DMS 273 treated with DMSO at 0.1 percent for 48 hours (cell line): Measurements from ENCODE around the gene BCAS1.

Source experiments
- DNase-seq: peaks from one replicate; lab custom pipeline; 2025; lab: John Stamatoyannopoulos, UW

BCAS1 gene

GRCh38 chr20:54075322-54075721 lies 4.9 kb upstream of the BCAS1 start:
- no peak for DNase-seq

- no peak for DNase-seq
Measured at GRCh38 chr20:54074511-54074910, 4.1 kb upstream of the BCAS1 start.

DNA sequence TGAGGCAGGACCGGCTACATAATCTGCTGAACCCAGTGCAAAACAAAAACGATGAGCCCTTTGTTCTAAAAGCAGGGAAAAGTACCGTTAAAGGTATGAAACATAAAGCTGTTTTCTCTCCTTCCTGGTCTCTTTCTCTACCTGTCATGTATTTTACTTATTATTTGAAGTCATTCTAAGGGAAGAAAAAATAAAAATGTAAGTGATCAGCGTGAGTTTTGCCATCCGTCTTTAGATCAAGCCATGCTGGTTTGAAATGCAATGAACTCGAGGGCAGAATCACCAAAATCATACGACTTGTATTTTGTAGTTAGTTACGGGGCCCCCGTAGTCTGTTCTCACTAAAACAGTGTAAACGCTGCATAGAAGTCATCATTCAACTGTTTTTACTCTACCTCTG lies 2.9 kb upstream of the BCAS1 start:
- no peak for DNase-seq

DNA sequence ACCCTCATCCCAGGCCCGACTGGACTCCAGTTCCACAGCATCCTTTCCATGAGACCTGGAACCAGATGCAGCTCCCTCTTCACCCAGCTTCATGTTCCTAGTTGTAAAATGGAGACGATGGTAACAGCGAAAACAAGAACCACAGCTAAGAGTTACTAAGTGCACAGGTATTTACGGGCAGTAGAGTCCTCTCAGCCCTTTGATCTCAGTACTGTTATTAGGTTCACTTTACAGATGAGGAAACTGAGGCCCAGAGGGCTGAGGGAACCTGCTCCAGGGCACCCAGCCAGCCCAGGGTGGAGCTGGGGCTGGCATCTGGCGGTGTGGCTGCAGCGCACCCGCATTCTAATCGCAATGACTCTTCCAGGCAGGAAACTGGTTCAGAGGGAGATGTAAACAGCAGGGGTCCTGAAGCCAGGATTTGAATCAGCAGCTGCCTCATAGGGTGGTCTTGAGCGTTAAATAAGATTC lies 858 bp downstream of the BCAS1 start:
- no peak for DNase-seq

DNA sequence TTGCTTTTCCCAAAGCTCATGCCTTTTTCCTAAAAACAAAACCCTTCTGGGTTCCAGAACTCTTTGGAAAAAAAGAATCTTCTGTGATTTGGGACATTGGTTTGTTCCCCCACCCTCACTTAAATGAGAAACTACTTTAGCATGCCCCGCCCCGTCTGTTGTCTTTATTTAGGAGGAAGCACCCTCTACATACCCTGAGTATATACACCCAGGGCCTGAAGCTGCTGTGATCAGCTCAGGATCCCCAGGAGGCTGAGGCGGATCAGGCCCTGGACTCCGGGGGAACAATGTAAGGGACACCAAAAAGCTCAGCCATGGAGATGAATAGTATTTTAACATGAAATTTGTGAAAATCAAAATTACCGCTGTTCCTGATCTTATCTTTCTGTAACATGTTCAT lies 1.4 kb downstream of the BCAS1 start:
- DNase-seq, result no peak

DNA sequence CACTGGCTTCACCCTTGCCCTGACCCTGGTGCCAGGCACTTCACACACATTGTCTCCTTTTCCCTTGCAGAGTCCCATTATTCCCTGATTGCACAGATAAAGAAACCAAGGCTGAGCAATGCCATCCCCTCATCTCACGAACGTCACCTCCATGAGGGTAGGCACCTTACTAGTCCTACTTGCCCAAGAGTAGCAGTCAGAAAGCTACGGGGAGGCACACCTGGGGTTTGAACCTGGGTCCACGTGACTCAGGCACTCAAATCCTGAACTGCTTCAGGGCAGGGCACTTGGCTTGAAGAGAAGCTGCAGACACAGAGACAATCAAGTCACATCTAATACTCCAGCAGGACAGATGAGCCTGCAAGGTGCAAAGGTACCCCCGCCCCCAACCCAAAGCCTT lies 1.9 kb downstream of the BCAS1 start:
- DNase-seq, result no peak

DNA sequence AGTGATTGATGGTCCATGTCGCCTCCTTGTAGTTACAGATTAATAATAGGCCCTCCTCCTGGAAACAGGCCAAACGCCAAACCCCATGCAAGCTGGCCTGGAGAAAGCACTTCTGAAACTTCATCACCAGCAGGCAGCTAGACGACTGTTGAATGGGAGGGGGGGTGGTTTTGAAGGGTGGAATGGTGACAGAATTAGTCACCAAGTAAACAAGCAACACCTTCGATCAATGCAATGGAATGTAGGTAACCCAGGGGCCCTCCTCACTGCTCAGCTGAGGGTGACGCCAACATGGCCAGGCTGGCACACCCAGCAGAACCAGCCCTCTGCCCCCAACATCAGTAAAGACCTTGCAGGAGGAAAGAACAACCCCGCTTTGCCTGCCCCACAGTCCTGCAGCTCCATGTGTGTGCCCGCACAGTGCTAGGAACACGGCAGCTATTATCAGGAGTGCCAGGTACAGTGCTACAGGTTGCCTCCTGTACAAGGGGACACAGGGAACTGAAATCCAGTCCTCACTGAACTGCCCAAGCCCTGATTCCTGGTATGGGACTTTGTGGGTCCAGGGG lies 2.7 kb downstream of the BCAS1 start:
- DNase-seq, result peak; percentile 14

DNA sequence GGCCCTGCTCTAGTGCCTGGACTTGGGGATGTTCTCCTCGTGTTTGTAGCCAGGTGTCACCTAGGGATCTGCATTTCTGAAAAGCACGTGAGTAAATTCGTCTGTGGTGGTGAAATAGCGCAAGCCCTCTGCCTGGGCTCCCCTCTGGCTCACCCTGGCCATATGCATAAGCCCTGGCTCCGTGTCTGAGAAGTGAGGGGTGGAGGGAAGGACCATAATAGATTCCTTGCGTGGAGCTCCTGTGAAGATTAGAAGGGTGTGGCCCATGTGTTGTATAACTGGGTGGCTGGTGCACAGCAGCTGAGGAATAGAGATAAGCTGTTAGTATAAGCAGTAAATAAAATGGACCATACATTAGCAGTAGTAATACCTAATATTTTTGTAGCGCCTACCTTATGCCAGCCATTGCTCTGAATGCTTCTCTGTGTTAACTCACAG lies 4.8 kb downstream of the BCAS1 start:
- no peak for DNase-seq

DNA sequence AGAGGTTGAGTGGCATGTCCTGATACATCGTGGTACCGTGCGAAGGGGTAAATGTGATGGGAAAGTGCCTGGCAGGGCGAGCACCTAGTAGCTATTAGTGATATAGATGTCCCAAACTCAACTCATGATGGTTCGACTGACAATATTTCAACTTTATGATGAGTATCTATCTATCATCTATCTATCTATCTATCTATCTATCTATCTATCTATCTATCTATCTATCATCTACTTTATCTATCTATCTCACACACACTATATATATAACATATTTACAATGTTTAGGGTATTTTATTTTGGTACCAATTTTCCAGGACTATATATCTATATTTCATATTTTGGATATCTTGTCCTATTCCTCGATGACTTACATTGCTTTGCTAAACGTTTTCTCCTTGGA lies 5.5 kb downstream of the BCAS1 start:
- no peak for DNase-seq

DNA sequence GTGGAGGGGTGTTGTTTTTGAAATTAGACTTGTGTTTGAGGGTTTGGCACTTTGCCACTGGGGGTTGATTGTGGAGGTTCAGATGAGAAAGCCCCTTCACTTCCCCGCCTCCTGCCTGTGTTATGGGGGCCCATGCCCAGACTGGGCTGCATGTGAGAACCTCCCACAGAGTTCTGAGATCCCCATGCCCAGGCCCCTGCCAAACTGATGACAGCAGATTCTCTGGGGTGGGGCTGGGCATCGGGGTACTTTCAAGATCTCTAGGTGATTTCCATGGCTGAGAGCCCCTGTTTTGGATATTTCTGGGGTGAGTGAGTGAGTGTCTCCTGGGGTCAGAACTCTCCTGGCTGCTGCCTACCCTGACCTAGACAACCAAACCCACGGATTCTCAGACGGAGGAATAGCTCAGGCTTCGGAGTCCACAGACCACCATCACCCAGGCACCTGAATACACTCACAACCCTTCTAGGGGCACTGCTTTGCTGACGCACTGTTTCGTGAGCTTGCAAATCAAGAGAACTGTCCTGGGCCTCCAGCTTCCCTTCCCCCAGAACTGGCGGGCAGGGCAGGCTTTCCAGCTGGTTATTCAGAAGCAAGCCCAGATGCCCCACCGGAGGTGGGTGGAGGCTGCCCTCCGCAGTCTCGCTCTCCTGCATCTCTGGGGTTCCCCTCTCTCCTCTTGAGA lies 6.3 kb downstream of the BCAS1 start:
- no peak for DNase-seq

- no peak for DNase-seq
Measured at GRCh38 chr20:54063580-54063979, 6.8 kb downstream of the BCAS1 start.

DNA sequence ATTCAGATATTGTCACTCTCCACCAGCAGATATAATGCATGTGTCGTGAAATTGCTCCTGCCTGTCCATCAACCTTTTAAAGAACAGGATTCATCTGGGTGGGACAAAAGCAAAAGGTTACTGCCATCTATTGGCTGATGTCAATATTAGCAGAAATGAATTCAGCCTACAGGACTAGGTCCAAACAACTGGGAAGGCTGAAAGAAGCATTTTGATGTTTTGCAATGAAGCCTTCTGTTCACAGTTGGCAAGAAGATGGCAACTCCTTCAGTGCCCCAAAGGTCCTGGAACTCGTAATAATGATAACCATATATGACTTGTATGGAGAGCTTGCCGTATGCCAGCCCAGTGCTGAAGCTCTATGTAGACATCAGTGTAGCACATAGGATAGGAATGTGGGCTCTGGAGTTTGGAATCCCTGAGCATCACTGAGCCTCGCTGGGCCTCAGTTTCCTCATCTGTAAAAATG lies 7.5 kb downstream of the BCAS1 start:
- peak; percentile 17 for DNase-seq

DNA sequence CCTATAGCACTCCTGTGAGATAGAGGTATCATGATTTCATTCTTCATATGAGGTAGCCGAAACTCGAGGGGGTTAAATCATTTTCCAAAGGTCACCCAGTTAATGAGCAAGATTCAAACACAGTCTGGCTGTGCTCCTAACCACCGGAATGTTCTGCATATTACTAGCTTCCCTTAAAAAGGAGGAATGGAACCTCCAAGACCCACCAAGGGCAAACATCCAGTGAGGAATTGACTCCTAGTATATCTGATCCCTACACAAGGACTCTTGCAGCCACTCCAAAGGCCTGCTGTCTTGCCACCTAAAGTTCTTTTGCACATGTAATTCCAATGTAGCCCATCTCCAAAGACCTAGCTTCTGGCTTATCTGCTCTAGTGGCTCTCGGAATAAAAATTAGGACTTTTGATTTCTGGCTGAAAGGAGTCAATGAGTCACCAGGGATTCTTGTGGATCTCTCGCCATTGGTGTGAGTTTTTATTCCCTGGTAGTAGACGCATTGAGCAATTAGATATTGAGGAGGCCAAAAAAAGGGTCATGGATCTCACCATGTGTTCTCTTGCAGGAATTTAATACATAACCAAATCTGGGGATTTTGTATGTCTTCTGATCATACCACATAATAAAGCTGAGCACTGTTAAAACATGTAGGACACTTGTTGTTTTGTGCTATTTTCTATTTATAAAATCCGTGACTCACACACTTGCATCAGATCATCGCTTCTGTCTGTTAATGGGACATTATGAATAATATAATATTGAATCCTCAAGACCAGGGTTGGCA lies 9.1 kb downstream of the BCAS1 start:
- DNase-seq, result no peak

DNA sequence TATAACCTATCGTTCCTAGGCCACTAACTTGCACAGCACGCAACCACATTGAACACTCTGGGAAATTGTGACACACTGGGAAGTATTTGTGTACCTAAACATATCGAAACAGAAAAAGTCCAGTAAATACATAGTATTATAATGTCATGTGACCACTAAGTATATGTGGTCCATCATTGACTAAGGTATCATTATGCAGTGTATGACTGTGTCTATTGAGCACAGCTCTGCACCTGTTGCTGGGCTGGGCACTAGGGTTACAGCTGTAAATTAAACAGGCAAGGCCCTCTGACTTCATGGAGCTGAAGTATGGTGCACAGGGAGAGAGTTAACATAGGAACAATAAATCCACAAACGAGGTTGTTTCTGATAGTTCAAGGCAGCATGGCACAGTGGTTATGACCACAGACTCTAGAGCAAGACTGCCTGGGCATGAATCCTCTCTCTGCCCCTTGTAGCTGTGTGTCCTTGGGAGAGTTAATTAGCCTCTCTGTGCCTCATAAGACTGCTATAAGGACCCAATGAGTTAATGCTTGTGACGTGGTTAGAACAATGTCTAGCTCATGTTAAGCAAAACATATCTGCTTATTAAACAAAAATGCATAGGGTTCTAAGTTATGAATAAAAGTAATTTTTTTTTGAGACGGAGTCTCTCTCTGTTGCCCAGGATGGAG lies 10.6 kb downstream of the BCAS1 start:
- no peak for DNase-seq

DNA sequence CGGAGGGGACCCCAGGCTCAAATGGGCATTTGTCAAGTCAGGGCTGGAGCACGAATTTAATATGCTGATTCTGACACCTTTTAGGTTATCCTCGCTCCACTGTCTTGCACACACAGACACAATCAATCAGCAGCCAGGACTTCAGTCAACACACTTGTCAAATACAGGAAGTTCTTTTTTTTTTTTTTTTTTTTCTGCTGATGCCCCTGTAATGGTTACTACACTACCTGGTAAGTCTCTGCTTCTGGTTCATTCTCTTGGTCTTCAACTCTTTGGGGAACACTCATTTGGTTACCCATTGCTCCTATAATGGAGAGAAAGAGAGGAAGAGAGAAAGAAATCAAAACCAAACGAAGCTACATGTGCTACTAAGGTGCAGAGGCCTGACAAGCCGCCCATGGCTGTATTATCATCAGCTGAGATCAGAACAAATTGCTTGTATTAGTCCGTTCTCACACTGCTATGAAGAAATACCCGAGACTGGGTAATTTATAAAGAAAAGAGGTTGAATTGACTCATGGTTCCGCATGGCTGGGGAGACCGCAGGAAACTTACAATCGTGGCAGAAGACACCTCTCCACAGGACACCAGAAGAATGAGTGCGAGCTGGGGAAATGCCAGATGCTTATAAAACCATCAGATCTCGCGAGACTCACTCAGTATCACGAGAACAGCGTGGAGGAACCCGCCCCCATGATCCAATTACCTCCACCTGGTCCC lies 11.8 kb downstream of the BCAS1 start:
- no peak for DNase-seq

GRCh38 chr20:54056762-54057639 lies 13.4 kb downstream of the BCAS1 start:
- DNase-seq, result no peak

- no peak for DNase-seq
Measured at GRCh38 chr20:54054516-54054915, 15.9 kb downstream of the BCAS1 start.

DNA sequence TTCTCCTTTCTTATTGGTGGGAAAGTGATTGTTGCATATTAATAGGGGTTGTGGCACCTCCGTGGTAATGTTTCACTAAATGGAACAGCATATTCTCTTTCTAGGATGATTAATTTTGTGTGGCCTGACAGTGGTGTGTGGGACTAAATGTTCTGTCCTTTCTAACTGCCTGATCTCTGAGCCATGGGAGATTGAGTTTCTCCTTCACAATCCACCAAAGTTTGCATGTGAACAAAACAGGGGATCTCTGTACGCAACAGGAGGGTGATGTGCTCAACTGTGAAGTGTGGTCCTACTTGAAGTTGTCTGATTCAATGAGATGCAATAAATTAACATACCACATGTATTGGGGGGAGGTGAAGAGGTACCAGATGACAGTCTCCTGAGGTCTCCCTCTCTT lies 19.3 kb downstream of the BCAS1 start:
- DNase-seq, result no peak

- no peak for DNase-seq
Measured at GRCh38 chr20:54048891-54049545, 21.4 kb downstream of the BCAS1 start.

GRCh38 chr20:54048481-54048880 lies 21.9 kb downstream of the BCAS1 start:
- DNase-seq, result no peak
